B cell (primary cell): Measurements from ENCODE around the gene CRTC2. TPM values are rescaled to one million over a fixed set of nuclear protein-coding genes. Genes with fewer than 3 reads are reported as not detected.

Source experiments
- ATAC-seq: fragments of 200-7000 bp; cut with Tn5 transposase; one replicate; pipeline ENCODE4 v1.10.0; 2021; ENCODE audit warnings: low read depth, mild to moderate bottlenecking, moderate number of reproducible peaks, moderate library complexity
- CTCF ChIA-PET: fragments of 350-600 bp; sonication (Branson Sonifier 250); formaldehyde crosslinking; loops from one replicate; lab custom pipeline; 2021; ENCODE audit warnings: antibody characterized with exemption, inconsistent platforms; lab: Charles Lee
- POLR2A ChIA-PET: fragments of 350-600 bp; sonication (Branson Sonifier 250); formaldehyde crosslinking; loops from one replicate; lab custom pipeline; 2021; ENCODE audit warnings: antibody characterized with exemption; lab: Charles Lee
- DNase-seq: peaks from one replicate; pipeline ENCODE4 v3.0.0; 2013
- H2AFZ ChIP-seq: 2 replicates; pipeline ENCODE4 v1.6.1; 2012; ENCODE audit warnings: mild to moderate bottlenecking, low read depth, low read length; ENCODE audit not compliant: insufficient read depth, poor library complexity, severe bottlenecking
- H3K27ac ChIP-seq, 2 donors: 1 replicate in 1 of 2; 2 replicates in 1 of 2; pipeline ENCODE4 v1.5.1; 2012 to 2013; ENCODE audit warnings: low read length in 2 of 2, mild to moderate bottlenecking in 2 of 2, moderate library complexity in 1 of 2
- H3K27me3 ChIP-seq, 4 experiments: fragments of 200-600 bp in 1 of 4; sonication (generic) in 1 of 4; replicated peaks in 1 of 4; 1 replicate in 2 of 4; 2 replicates in 2 of 4; pipeline versions ENCODE4 v1.6.1 to v1.7.0; 2013 to 2016; ENCODE audit warnings: low read length in 3 of 4, mild to moderate bottlenecking in 2 of 4, mixed read lengths in 1 of 4, moderate library complexity in 1 of 4; ENCODE audit not compliant: insufficient read depth in 4 of 4, control insufficient read depth in 3 of 4; ENCODE audit errors: control extremely low read depth in 1 of 4
- H3K36me3 ChIP-seq, 2 experiments: replicated peaks in 1 of 2; 1 replicate in 1 of 2; 2 replicates in 1 of 2; pipeline versions ENCODE4 v1.6.1 to v1.7.1; 2013; ENCODE audit warnings: low read length in 1 of 2; ENCODE audit not compliant: insufficient read depth in 2 of 2, control insufficient read depth in 1 of 2; ENCODE audit errors: control extremely low read depth in 1 of 2, extremely low read depth in 1 of 2
- H3K4me1 ChIP-seq, 2 donors: fragments of 200-600 bp in 1 of 2; sonication (generic) in 1 of 2; 1 replicate in 1 of 2; 2 replicates in 1 of 2; pipeline versions ENCODE4 v1.5.1 to v1.6.1; 2013 to 2017; ENCODE audit warnings: low read length in 2 of 2; ENCODE audit not compliant: control insufficient read depth in 2 of 2, insufficient read depth in 2 of 2
- H3K4me2 ChIP-seq: replicated peaks from 2 replicates; pipeline ENCODE3; 2012; ENCODE audit warnings: mild to moderate bottlenecking, low read depth, low read length; ENCODE audit not compliant: poor library complexity, severe bottlenecking
- H3K4me3 ChIP-seq, 5 experiments: fragments of 200-600 bp in 1 of 5; sonication (generic) in 1 of 5; 1 replicate in 3 of 5; 2 replicates in 2 of 5; pipeline versions ENCODE4 v1.5.1 to v1.7.0; 2011 to 2016; ENCODE audit warnings: low read length in 4 of 5, mild to moderate bottlenecking in 4 of 5, low read depth in 2 of 5, control low read depth in 1 of 5, moderate library complexity in 1 of 5; ENCODE audit not compliant: insufficient read depth in 1 of 5; ENCODE audit errors: control extremely low read depth in 1 of 5, extremely low read depth in 1 of 5
- H3K79me2 ChIP-seq: fragments of 200-600 bp; sonication (generic); one replicate; pipeline ENCODE4 v1.6.0; 2016; ENCODE audit warnings: low read length; ENCODE audit not compliant: control insufficient read depth, insufficient read depth
- H3K9ac ChIP-seq: fragments of 200-600 bp; sonication (generic); 2 replicates; pipeline ENCODE4 v1.6.1; 2017; ENCODE audit warnings: mild to moderate bottlenecking, low read length, moderate library complexity
- H3K9me3 ChIP-seq, 3 donors: one replicate each; pipeline versions ENCODE4 v1.6.1 to v1.7.1; 2013; ENCODE audit warnings: low read length in 2 of 3; ENCODE audit not compliant: control insufficient read depth in 2 of 3, insufficient read depth in 1 of 3; ENCODE audit errors: control extremely low read depth in 1 of 3
- H4K20me1 ChIP-seq: 2 replicates; pipeline ENCODE4 v1.6.0; 2012; ENCODE audit warnings: mild to moderate bottlenecking, low read length; ENCODE audit not compliant: insufficient read depth, control insufficient read depth, poor library complexity, severe bottlenecking
- H3K27ac Mint-ChIP-seq: one replicate; pipeline ENCODE4 v1.8.0; 2021; ENCODE audit warnings: mixed read lengths
- H3K27me3 Mint-ChIP-seq: one replicate; pipeline ENCODE4 v1.8.0; 2021; ENCODE audit warnings: mixed read lengths
- H3K4me1 Mint-ChIP-seq: one replicate; pipeline ENCODE4 v1.8.0; 2021; ENCODE audit warnings: mixed read lengths
- H3K4me3 Mint-ChIP-seq: one replicate; pipeline ENCODE4 v1.8.0; 2021; ENCODE audit warnings: mixed read lengths
- H3K9me3 Mint-ChIP-seq: one replicate; pipeline ENCODE4 v1.8.0; 2022; ENCODE audit warnings: mixed read lengths; ENCODE audit not compliant: insufficient read depth
- CTCF ChIP-seq: fragments of 200-600 bp; IDR thresholded peaks from one replicate; pipeline ENCODE4 v1.8.0; 2022; ENCODE audit warnings: antibody characterized with exemption, mild to moderate bottlenecking
- EZH2 ChIP-seq: IDR thresholded peaks from 2 replicates; pipeline ENCODE4 v1.6.1; 2012; ENCODE audit warnings: borderline replicate concordance, low read depth, mild to moderate bottlenecking, moderate library complexity, low read length; ENCODE audit not compliant: insufficient read depth, poor library complexity, severe bottlenecking
- WGBS: methylation state at CpG from one replicate; pipeline ENCODE4 v1.1.5; 2013; ENCODE audit warnings: missing lambda C conversion rate; ENCODE audit not compliant: insufficient coverage; 5-methylcytosine and 5-hydroxymethylcytosine counted together
- intact Hi-C: fragments of 100-400 bp; cut with micrococcal nuclease; formaldehyde crosslinking; loops from one replicate; pipeline ENCODE4 v1.10.0; 2022
- polyA plus RNA-seq: library from polyadenylated mRNA; depleted of rRNA; stranded (reverse); fragments of >200 nt; gene quantifications from 2 replicates; pipeline ENCODE4 v1.2.3, GENCODE V29; 2012
- total RNA-seq, 2 donors: library from RNA; stranded (reverse); fragments of 120-200 nt in 1 of 2; gene quantifications; 1 replicate in 1 of 2; 2 replicates in 1 of 2; pipeline versions ENCODE4 v1.2.3 to v1.2.4, GENCODE V29; 2013 to 2022

CRTC2 gene
- total and polyA plus RNA-seq, 2 donors (not counting 1 experiment from before 2014, with no cell fraction given) = 94.6 to 157 TPM

- no peak overlapping the region for H3K4me3 Mint-ChIP-seq
- POLR2A ChIA-PET = interaction anchor here (0.7 kb wide), 1 partner anchor 28 kb away, joined by 4 read pairs; no protein-coding TSS in a partner anchor
- ATAC-seq (no peak), DNase-seq (no peak)
- peaks cover 0 to 4% (median 0%) of the 10 kb centered on the region in 3 donors for H3K9me3 ChIP-seq
- H3K27me3 ChIP-seq = no peaks in the 10 kb centered on the region
- no peak overlapping the region for H3K4me3 ChIP-seq
- no peaks in the 10 kb centered on the region for H3K27me3 Mint-ChIP-seq
- no peaks in the 10 kb centered on the region for H3K9me3 Mint-ChIP-seq
- H3K27ac ChIP-seq = no peak overlapping the region
- peaks cover 98% of the 10 kb centered on the region for H3K79me2 ChIP-seq
- no peak overlapping the region for H2AFZ ChIP-seq
- peaks cover 3 to 14% of the 10 kb centered on the region in 2 experiments for H3K36me3 ChIP-seq
- H3K4me1 Mint-ChIP-seq = peaks cover 18% of the 10 kb centered on the region
- no peak overlapping the region for H3K4me2 ChIP-seq
- CTCF ChIA-PET = interaction anchor here (0.6 kb wide), 1 partner anchor 91 kb away, joined by 3 read pairs; no protein-coding TSS in a partner anchor
- TF ChIP-seq CTCF (no peak), EZH2 (no peak)
- peaks cover 90% of the 10 kb centered on the region for H4K20me1 ChIP-seq
- H3K9ac ChIP-seq = no peak overlapping the region
- no peak overlapping the region for H3K27ac Mint-ChIP-seq
- 94% methylated on average over 12 of the region's 14 CpGs for WGBS
- intact Hi-C loops = no loop called here
- H3K4me1 ChIP-seq = peaks cover 0 to 11% of the 10 kb centered on the region in 2 donors
Observed at GRCh38 chr1:153903841-153904455, 54.5 kb downstream of the CRTC2 start.

DNA sequence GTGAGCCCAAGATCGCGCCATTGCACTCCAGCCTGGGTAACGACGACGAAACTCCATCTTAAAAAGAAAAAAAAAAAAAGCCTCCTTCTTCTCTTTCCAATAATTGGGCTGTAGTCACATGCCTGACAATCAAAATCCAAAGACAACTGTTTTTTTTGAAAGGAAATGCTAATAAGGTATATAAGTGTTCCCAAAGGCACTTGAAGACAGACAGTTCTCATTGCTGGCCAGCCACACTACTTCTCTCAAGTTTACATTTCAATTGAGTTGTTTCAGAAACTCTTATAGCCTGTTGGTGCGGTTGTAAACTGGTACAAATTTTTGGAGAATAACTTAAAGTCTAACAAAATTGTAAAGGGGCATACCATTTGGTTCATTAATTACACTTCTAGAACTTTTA lies 58.9 kb downstream of the CRTC2 start:
- intact Hi-C loops = no loop called here
- Histone ChIP-seq H3K27me3 (no peaks in the 10 kb centered on the region), H3K9ac (no peak overlapping the region), H3K4me1 (peaks cover 0 to 20% of the 10 kb centered on the region in 2 donors), H2AFZ (no peak overlapping the region), H3K9me3 (peaks cover 0 to 4% (median 0%) of the 10 kb centered on the region in 3 donors), H3K4me3 (no peak overlapping the region), H3K27ac (no peak overlapping the region), H4K20me1 (peaks cover 81% of the 10 kb centered on the region), H3K4me2 (no peak overlapping the region), H3K79me2 (peaks cover 96% of the 10 kb centered on the region), H3K36me3 (peaks cover 6 to 11% of the 10 kb centered on the region in 2 experiments)
- Mint-ChIP-seq H3K27ac (no peak overlapping the region), H3K27me3 (no peaks in the 10 kb centered on the region), H3K4me3 (no peak overlapping the region), H3K9me3 (no peaks in the 10 kb centered on the region), H3K4me1 (peaks cover 27% of the 10 kb centered on the region)
- TF ChIP-seq CTCF = no peak
- no peak for TF ChIP-seq EZH2
- no CpG with 5 or more reads among the region's 6 CpGs for WGBS
- no peak for ATAC-seq
- CTCF ChIA-PET = interaction anchor here (1.4 kb wide), 1 partner anchor 49 kb away, joined by 3 read pairs; no protein-coding TSS in a partner anchor
- POLR2A ChIA-PET = no interaction called here
- no peak for DNase-seq
